CD4-positive, alpha-beta T cell treated with Interleukin-4 for 1 hour (primary cell): Measurements from ENCODE around the gene TMEM135.
"Not testable (repeated sequence)": the region's sequence is repeated elsewhere in the genome, so short reads cannot be mapped to it uniquely, and the experiment has no call there.

ENCODE experiments used
- DNase-seq, 2 donors: peaks; one replicate each; pipeline ENCODE4 v3.0.0-alpha.2; 2020 to 2022

Gene TMEM135

GRCh38 chr11:87081358-87081757 is 43.6 kb downstream of the TMEM135 start:
- DNase-seq: peak in 1 of 2 donors; percentile 50

DNA sequence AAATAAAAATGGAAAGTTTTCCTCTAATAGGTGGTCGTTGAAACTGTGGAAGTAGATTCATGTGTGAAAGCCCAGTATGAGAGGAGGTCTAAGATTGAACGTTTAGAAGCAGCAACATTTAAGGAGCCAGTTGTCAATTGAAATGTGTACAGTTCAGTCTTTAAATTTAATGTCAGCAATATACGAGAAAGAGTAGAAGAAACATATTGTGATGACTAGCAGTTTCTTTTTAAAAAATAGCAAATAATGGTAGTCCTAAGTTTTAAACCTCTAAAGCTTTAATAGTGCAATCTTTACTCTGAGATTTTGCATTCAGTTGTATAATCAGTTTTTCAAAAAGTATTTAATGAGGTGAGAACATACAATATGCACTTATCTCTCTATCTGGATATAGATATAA is 44.9 kb downstream of the TMEM135 start:
- DNase-seq: no peak

GRCh38 chr11:87083029-87083428 is 45.3 kb downstream of the TMEM135 start:
- no peak for DNase-seq

GRCh38 chr11:87092159-87092558 is 54.4 kb downstream of the TMEM135 start:
- no peak for DNase-seq

DNA sequence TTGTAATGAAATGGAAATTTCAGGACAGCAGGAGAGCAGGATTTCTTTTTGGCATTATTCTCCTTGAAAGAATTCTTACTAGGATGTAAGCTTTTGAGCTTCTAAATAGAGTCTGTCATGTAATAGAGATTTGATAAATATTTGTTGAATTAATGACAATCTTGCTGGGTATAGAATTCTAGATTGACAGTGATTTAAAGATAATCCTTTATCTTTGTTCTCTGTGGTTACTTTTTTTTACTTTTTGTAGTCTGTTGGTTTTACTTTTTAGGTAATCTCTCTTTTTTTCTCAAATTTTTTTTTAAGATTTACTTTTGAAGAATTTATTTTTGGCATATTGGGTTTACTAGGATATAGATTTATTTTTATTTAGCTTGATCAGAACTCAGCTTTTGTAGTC is 54.8 kb downstream of the TMEM135 start:
- no peak for DNase-seq

- peak; percentile 17 to 59 for DNase-seq
These were observed 59.8 kb downstream of the TMEM135 start for GRCh38 chr11:87097582-87097981.

- DNase-seq: no peak
These were observed 64.3 kb downstream of the TMEM135 start for GRCh38 chr11:87101956-87102580.

DNA sequence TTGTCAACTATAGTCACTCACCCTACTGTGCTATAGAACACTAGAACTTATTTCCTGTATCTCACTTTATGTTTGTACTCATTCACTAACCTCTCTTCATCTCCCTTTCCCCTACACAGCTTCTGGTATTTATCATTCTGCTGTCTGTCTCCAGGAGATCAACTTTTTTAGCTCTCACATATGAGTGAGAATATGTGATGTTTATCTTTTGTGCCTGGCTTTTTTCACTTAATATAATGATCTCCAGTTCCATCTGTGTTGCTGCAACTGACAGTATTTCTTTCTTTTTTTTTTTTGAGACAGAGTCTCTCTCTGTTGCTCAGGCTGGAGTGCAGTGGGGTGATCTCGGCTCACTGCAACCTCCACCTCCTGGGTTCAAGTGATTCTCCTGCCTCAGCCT is 68.1 kb downstream of the TMEM135 start:
- not testable (repeated sequence) for DNase-seq

- not testable (repeated sequence) for DNase-seq
These were observed 69.6 kb downstream of the TMEM135 start for GRCh38 chr11:87107379-87107778.

- no peak for DNase-seq
These were observed 72.9 kb downstream of the TMEM135 start for GRCh38 chr11:87110443-87111131.

- DNase-seq: no peak
These were observed 76.4 kb downstream of the TMEM135 start for GRCh38 chr11:87114093-87114492.

DNA sequence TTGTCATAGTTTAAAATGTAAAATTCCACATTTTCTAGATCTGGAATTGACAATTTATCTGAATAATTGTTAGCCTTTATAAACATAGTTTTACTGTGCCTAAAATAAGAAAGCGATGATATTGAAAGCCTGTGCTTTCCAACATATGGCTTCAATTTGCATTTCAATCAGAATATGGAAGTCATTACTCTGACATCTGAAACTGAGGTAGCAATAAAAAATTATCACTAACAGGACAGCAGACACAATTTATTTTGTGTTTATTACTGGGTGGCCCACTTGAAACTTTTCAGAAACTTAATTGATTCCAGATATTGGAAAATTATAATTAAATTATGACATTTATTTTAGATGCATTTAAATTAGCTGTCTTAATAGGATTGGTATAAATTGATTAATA is 78.5 kb downstream of the TMEM135 start:
- no peak for DNase-seq

GRCh38 chr11:87120937-87121336 is 83.2 kb downstream of the TMEM135 start:
- no peak for DNase-seq

DNA sequence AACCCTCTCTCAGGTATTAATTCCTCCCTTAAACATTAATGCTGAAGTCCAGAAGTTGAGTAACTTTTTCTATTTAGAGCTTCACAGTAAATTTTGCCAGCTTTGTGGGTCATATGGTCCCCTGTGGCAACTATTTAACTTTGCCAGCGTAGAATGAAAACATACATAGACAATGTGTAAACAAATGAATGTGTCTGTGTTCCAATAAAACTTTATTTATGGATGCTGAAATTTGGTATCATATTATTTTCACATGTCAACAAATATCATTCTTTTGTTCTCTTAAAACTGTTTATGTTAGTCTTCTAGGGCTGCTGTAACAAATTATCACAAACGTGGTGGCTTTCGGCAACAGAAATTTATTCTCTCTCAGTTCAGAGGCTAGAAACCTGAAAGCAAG is 85.1 kb downstream of the TMEM135 start:
- no peak for DNase-seq

- no peak for DNase-seq
These were observed 87.5 kb downstream of the TMEM135 start for GRCh38 chr11:87125257-87125656.

- no peak for DNase-seq
These were observed 89.4 kb downstream of the TMEM135 start for GRCh38 chr11:87127101-87127500.

DNA sequence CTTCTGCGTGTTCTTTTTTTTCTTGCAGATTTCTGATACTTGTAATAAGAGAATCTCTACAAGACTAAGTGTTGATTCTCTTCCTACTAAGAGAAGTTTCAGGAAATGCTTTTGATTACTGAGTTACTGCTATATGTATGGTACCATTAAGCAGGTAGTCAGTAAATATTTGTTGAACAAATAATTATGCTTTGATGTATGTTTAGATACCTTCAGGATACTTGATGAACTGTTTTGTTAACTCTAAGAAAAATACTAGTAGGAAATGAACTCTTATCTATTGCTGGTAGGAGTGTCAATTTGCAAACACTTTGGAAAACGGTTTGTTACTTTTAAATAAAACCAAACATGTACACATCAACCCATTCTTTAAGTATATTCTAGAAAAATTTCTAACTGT is 90.6 kb downstream of the TMEM135 start:
- DNase-seq: no peak

DNA sequence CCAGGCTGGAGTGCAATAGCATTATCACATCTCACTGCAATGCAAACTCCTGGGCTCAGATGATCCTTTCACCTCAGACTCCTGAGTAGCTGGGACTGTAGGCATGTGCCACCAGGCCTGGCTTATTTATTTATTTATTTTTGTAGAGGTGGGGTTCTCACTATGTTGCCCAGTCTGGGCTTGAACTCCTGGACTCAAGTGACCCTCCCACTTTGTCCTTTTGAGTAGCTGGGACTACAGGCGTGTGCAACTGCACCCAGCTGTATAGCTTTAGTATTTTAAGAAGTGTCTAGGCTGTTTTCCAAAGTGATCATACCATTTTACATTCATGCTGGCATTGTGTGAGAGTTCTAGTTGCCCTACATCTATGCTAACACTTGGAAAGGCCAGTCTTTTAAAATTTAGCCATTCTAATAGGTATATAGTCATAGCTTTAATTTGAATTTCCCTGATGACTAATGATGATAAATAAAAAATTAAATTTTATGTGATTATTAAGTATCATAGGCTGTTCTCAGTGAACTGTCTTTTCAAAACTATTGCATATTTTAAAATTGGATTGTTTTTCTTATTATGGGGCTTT is 96.9 kb downstream of the TMEM135 start:
- no peak for DNase-seq

DNA sequence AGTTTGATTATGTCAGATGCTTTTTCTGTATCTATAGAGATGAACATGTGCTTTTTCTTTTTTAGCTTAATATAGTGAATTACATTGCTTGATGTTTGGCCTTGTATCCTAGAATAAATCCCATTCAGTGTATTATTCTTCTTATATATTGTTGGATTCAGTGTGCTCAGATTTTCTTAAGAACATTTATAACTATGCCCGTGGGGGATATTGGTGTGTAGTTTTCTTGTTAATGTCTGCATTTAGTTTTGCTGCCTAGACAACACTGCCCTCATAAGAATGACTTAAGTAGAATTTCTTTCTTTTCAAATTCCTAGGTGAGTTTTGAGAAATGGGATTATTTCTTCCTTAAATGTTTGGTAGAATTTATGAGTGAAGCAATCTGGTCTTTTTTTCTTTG is 98.5 kb downstream of the TMEM135 start:
- DNase-seq: no peak

- no peak for DNase-seq
These were observed 100.0 kb downstream of the TMEM135 start for GRCh38 chr11:87137711-87138110.

- DNase-seq: no peak
These were observed 101.7 kb downstream of the TMEM135 start for GRCh38 chr11:87139475-87139874.

DNA sequence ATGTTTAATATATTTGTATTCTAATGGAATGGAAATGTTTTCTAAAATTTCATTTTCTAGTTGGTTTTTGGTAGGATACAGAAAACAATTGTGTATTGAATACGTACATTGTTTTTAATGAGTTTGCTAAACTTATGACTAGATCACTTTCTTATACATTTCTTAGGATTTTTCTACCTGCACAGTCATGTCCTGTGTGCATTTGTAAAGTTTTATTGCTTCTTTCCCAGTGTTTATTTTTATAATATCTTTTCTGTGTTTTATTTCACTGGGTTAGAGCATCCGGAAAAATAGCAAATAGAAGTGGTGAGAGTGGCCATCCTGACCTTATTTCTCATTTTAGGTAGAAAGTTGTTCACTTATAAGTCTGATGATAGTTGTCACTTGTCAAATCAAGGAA is 103.6 kb downstream of the TMEM135 start:
- DNase-seq: no peak

DNA sequence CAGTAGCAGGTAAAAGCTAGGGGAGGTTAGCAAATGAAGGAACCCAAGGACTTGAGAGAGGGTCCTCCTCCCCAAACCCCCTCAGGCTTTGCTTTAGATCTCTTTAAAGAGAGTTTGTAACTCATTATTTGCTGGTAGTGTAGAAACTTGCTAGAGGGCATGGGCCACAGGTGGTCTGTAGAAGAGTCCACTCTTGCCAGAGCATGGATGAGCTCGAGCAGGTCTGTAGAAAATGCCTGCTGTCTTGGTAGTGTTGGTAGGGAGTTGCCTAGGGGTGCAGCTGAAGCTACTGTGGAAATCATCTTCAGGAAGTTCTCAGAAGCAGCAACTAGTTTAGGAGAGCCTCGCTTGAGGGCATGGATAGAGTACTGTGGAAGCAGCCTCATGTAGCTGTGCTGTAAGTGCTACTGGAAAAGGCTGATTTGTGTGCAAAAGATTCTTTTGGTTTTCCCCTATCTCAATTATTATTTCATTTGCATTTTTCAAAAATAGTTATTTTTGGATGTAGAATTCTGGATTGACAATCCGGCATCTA is 104.3 kb downstream of the TMEM135 start:
- DNase-seq: no peak

GRCh38 chr11:87142594-87142993 is 104.9 kb downstream of the TMEM135 start:
- no peak for DNase-seq
